AG04449 (cell line): ENCODE measurements around the gene SFTA2.
A peak's percentile ranks its signal among the peaks of the same experiment; 100 is the strongest.
"Not testable (repeated sequence)": the region's sequence is repeated elsewhere in the genome, so short reads cannot be mapped to it uniquely, and the experiment has no call there.

Experiments
- CTCF ChIA-PET: fragments of 350-600 bp; formaldehyde crosslinking; extraction: SDS; loops from one replicate; lab custom pipeline; 2021; ENCODE audit warnings: antibody characterized with exemption; lab: Yijun Ruan, JAX
- POLR2A ChIA-PET: fragments of 400-600, 350-600 bp; formaldehyde crosslinking; extraction: SDS; loops from one replicate; lab custom pipeline; 2020; ENCODE audit warnings: antibody characterized with exemption, inconsistent platforms; lab: Yijun Ruan, JAX
- DNase-seq: peaks from one replicate; pipeline ENCODE4 v3.0.0-alpha.2; 2010; ENCODE audit warnings: low read depth, low spot score
- H3K4me3 ChIP-seq: 2 replicates; pipeline ENCODE4 v1.5.1; 2011; ENCODE audit warnings: low read depth, mild to moderate bottlenecking, control low read depth, low read length
- CTCF ChIP-seq: IDR thresholded peaks from one replicate; pipeline ENCODE4 v1.5.1; 2011; ENCODE audit warnings: mild to moderate bottlenecking, moderate library complexity, low read length, control low read depth, inconsistent platforms; ENCODE audit not compliant: insufficient read depth; ENCODE audit errors: missing control alignments

Gene SFTA2

DNA sequence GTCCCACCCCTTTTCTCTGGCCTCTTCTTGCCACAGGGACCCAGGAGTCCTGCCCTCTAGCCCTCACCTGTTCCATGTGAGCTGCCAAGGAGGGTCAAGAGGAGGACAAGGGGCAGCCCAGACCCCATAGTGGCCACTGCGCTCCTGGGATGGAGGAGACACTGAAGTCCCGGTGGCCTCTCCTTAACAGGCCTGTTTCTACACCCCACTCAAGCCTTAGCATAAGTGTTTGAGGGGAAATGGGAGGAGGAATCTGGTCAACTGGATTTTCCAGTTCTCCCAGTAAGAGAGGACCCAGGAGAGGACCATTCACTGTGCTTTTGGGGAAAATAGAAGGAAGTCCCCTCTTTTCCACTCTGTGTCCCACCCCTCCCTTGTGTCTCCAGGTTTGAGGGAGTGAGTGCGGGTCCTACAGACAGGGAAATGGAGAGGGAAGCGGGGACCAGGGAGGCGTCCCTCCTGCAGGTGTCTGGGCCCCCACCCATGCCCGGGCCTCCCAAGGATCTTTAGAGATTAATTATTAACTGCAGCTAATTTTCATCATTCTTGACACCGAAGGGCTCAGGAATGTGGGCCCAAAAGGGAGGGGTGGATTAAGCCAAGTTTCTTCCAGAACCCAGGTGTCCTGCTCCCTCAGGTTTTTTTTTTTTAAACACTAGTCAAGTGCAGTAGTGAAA, at the start of gene SFTA2:
TSS of gene SFTA2 (minus strand) at position 202 of the 677 bp plus-strand sequence. CDS start at position 128, 74 bp downstream.
- ChIA-PET POLR2A (no interaction called here), CTCF (interaction anchor here (0.5 to 4.2 kb wide), 6 partner anchors 9 to 147 kb away, joined by 3 to 32 read pairs (median 20); partner anchors contain the start of genes MUCL3 and VARS2)
- H3K4me3 ChIP-seq, result no peak within 1 kb of the TSS
- TF ChIP-seq CTCF, result no peak
- DNase-seq, result no peak

GRCh38 chr6:30979690-30980089, 47.7 kb upstream of the SFTA2 start:
- CTCF ChIA-PET, result interaction anchor here (1.2 to 2.3 kb wide), 3 partner anchors 39 to 108 kb away, joined by 3 to 10 read pairs (median 4); partner anchors contain the start of gene MUCL3
- POLR2A ChIA-PET, result no interaction called here
- no peak for TF ChIP-seq CTCF
- no peak overlapping the region for H3K4me3 ChIP-seq
- DNase-seq, result no peak

- ChIA-PET CTCF (interaction anchor here (1.2 to 2.3 kb wide), 4 partner anchors 38 to 108 kb away, joined by 3 to 10 read pairs (median 4); partner anchors contain the start of gene MUCL3), POLR2A (no interaction called here)
- TF ChIP-seq CTCF, result no peak
- DNase-seq, result peak; percentile 7
- H3K4me3 ChIP-seq, result no peak overlapping the region
These were observed 47.2 kb upstream of the SFTA2 start for GRCh38 chr6:30979141-30979540.

GRCh38 chr6:30974490-30975252, 42.7 kb upstream of the SFTA2 start:
- CTCF ChIA-PET, result interaction anchor here (0.8 kb wide), 1 partner anchor 16 kb away, joined by 3 read pairs; no protein-coding TSS in a partner anchor
- DNase-seq, result no peak
- no peak for TF ChIP-seq CTCF
- POLR2A ChIA-PET, result no interaction called here
- H3K4me3 ChIP-seq, result no peak overlapping the region

DNA sequence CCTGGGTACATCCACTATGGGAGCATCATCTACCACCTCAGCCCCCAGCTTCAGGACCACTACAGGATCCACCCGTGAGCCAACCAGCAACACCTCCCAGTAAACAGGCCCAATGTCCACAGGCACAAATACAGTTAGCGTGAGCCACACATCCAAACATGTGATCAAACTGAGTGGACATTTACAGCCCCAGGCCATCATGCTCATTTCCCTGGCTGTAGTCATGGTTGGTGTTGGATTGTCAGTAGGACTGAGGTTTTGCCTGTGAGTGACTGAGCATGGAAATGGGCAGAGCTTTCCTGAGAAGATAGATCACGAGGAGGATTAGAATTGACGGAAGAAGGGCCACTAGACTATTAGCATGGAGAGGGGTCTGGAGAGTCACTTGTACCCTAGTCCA, 40.8 kb upstream of the SFTA2 start:
- POLR2A ChIA-PET, result no interaction called here
- no peak overlapping the region for H3K4me3 ChIP-seq
- CTCF ChIA-PET, result no interaction called here
- no peak for DNase-seq
- TF ChIP-seq CTCF, result no peak

DNA sequence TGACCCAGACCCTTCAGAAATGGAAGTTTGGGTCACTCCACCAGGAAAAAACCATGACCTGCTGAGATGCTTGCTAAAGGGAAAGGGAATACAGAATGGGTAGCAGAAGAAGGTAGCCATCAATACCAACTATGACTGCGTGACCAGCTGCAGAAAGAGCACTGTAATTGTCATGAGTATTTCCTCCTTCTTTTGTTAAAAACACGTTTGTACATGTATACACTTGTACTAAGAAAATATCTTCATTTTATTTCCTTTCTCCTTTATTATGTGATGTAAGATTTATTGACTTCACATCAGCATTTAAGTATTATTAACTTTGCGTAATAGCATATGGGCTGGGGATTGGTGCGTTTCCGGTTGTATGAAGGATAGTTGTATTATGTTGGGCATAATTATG, 39.0 kb upstream of the SFTA2 start:
- CTCF ChIA-PET, result no interaction called here
- POLR2A ChIA-PET, result no interaction called here
- DNase-seq, result no peak
- H3K4me3 ChIP-seq, result no peak overlapping the region
- no peak for TF ChIP-seq CTCF

- DNase-seq, POLR2A ChIA-PET, H3K4me3 ChIP-seq: not testable (repeated sequence)
- CTCF ChIA-PET, result interaction anchor here (1.0 kb wide), 1 partner anchor 54 kb away, joined by 4 read pairs; no protein-coding TSS in a partner anchor
These were observed 37.2 kb upstream of the SFTA2 start for GRCh38 chr6:30969171-30969570.
